HepG2 (cell line): Measurements from ENCODE around the gene TRAPPC5. TPM values are rescaled to one million over a fixed set of nuclear protein-coding genes. Genes with fewer than 3 reads are reported as not detected.

Experiments
- BRD4 ChIP-seq: sonication (generic); formaldehyde crosslinking; IDR thresholded peaks from 2 replicates; pipeline ENCODE4 v1.4.0; 2020; ENCODE audit warnings: missing genetic modification reagents
- DR1 ChIP-seq: sonication (generic); formaldehyde crosslinking; IDR thresholded peaks from 2 replicates; pipeline ENCODE4 v1.8.0; 2021; ENCODE audit warnings: mild to moderate bottlenecking, missing genetic modification reagents, inconsistent platforms
- ETV5 ChIP-seq: IDR thresholded peaks from 2 replicates; pipeline ENCODE4 v1.6.1; 2018; ENCODE audit warnings: missing biosample characterization, missing genetic modification reagents, inconsistent platforms, borderline replicate concordance
- HDAC6 ChIP-seq: fragments of 200-600 bp; sonication (generic); IDR thresholded peaks from 2 replicates; pipeline ENCODE4 v1.7.0; 2017; ENCODE audit warnings: mild to moderate bottlenecking, antibody characterized with exemption, low read length, low read depth
- HNRNPK ChIP-seq: fragments of 200-400 bp; formaldehyde crosslinking; IDR thresholded peaks from 2 replicates; pipeline ENCODE4 v1.6.1; 2018; ENCODE audit warnings: low read length, low read depth, moderate library complexity, mild to moderate bottlenecking; ENCODE audit not compliant: poor library complexity, severe bottlenecking
- IRF2 ChIP-seq: IDR thresholded peaks from 2 replicates; pipeline ENCODE4 v1.6.1; 2018; ENCODE audit warnings: missing genetic modification reagents, missing compliant biosample characterization
- SMAD1 ChIP-seq: sonication (generic); formaldehyde crosslinking; IDR thresholded peaks from 2 replicates; pipeline ENCODE4 v1.4.0; 2020; ENCODE audit warnings: missing genetic modification reagents, low read depth, mild to moderate bottlenecking, borderline replicate concordance
- SOX5 ChIP-seq: IDR thresholded peaks from 2 replicates; pipeline ENCODE4 v1.6.1; 2016; ENCODE audit warnings: borderline replicate concordance
- SP1 ChIP-seq, 2 experiments: fragments of 450-650 bp in 1 of 2; sonication (generic) in 1 of 2; formaldehyde crosslinking in 1 of 2; IDR thresholded peaks; 2 replicates each; pipeline versions ENCODE4 v1.4.0 to v1.6.1; 2016 to 2020; ENCODE audit warnings: missing genetic modification reagents in 1 of 2
- TBX2 ChIP-seq: sonication (generic); formaldehyde crosslinking; IDR thresholded peaks from 2 replicates; pipeline ENCODE4 v1.5.0; 2020; ENCODE audit warnings: missing genetic modification reagents, mild to moderate bottlenecking, borderline replicate concordance
- ZFP41 ChIP-seq: sonication (generic); formaldehyde crosslinking; IDR thresholded peaks from 2 replicates; pipeline ENCODE4 v1.4.0; 2020; ENCODE audit warnings: mild to moderate bottlenecking, missing genetic modification reagents, borderline replicate concordance
- ZNF12 ChIP-seq: sonication (generic); formaldehyde crosslinking; IDR thresholded peaks from 2 replicates; pipeline ENCODE4 v1.5.0; 2020; ENCODE audit warnings: missing genetic modification reagents
- ZNF274 ChIP-seq: sonication (generic); formaldehyde crosslinking; IDR thresholded peaks from 2 replicates; pipeline ENCODE4 v1.5.1; 2020; ENCODE audit warnings: mild to moderate bottlenecking, missing genetic modification reagents
- ZNF383 ChIP-seq: sonication (generic); formaldehyde crosslinking; IDR thresholded peaks from 2 replicates; pipeline ENCODE4 v1.4.0; 2020; ENCODE audit warnings: missing genetic modification reagents, mild to moderate bottlenecking, borderline replicate concordance
- ZNF546 ChIP-seq: sonication (generic); formaldehyde crosslinking; conservative IDR thresholded peaks from 2 replicates; pipeline ENCODE4 v1.8.1; 2023; ENCODE audit warnings: mild to moderate bottlenecking, missing genetic modification reagents
- ZNF557 ChIP-seq: sonication (generic); formaldehyde crosslinking; IDR thresholded peaks from 2 replicates; pipeline ENCODE4 v1.4.0; 2020; ENCODE audit warnings: missing genetic modification reagents
- ZNF878 ChIP-seq: sonication (generic); formaldehyde crosslinking; IDR thresholded peaks from 2 replicates; pipeline ENCODE4 v1.8.1; 2023; ENCODE audit warnings: mild to moderate bottlenecking, missing genetic modification reagents, moderate library complexity
- polyA plus RNA-seq, 8 experiments: library from polyadenylated mRNA; depleted of rRNA in 3 of 8; stranded (reverse) in 7 of 8; unstranded in 1 of 8; fragments of >200 nt; fragmentation: Illumina TruSeq in 4 of 8; extraction: Trizol in 4 of 8; gene quantifications; 2 replicates each; pipeline versions ENCODE4 v1.2.1 to v1.2.3, GENCODE V29; 2011 to 2016; ENCODE audit warnings: low read depth in 4 of 8, missing spikeins in 1 of 8, mixed read lengths in 1 of 8; ENCODE audit not compliant: insufficient read depth in 1 of 8
- total RNA-seq, 5 experiments: library from RNA; depleted of rRNA; stranded (reverse); fragments of >200 nt; fragmentation: Illumina TruSeq; extraction: Trizol; gene quantifications; 2 replicates each; pipeline ENCODE4 v1.2.3, GENCODE V29; 2016; ENCODE audit warnings: low read depth in 1 of 5
- TF ChIP-seq, protein P1 (sequence below): fragments of 450-650 bp; IDR thresholded peaks from 2 replicates; pipeline ENCODE4 v1.6.1; 2016
- TF ChIP-seq, protein P2 (sequence below): sonication (generic); formaldehyde crosslinking; IDR thresholded peaks from 2 replicates; pipeline ENCODE4 v1.9.0; 2021; ENCODE audit warnings: missing genetic modification reagents, mild to moderate bottlenecking, borderline replicate concordance
- TF ChIP-seq, protein P3 (sequence below): sonication (generic); formaldehyde crosslinking; conservative IDR thresholded peaks from 2 replicates; pipeline ENCODE4 v1.5.0; 2020; ENCODE audit warnings: missing genetic modification reagents
- TF ChIP-seq, protein P4 (sequence below): sonication (generic); formaldehyde crosslinking; IDR thresholded peaks from 2 replicates; pipeline ENCODE4 v1.8.1; 2023; ENCODE audit warnings: mild to moderate bottlenecking, moderate library complexity, missing genetic modification reagents
- TF ChIP-seq, protein P5 (sequence below): sonication (generic); formaldehyde crosslinking; IDR thresholded peaks from 2 replicates; pipeline ENCODE4 v1.8.1; 2023; ENCODE audit warnings: mild to moderate bottlenecking, inconsistent platforms, moderate library complexity, missing genetic modification reagents, borderline replicate concordance

The TRAPPC5 gene
- total and polyA plus RNA-seq, 2 of the 13 experiments (the other 11 are each of a cell fraction or from before 2014, with no cell fraction given): 38.5 to 78.7 TPM

DNA sequence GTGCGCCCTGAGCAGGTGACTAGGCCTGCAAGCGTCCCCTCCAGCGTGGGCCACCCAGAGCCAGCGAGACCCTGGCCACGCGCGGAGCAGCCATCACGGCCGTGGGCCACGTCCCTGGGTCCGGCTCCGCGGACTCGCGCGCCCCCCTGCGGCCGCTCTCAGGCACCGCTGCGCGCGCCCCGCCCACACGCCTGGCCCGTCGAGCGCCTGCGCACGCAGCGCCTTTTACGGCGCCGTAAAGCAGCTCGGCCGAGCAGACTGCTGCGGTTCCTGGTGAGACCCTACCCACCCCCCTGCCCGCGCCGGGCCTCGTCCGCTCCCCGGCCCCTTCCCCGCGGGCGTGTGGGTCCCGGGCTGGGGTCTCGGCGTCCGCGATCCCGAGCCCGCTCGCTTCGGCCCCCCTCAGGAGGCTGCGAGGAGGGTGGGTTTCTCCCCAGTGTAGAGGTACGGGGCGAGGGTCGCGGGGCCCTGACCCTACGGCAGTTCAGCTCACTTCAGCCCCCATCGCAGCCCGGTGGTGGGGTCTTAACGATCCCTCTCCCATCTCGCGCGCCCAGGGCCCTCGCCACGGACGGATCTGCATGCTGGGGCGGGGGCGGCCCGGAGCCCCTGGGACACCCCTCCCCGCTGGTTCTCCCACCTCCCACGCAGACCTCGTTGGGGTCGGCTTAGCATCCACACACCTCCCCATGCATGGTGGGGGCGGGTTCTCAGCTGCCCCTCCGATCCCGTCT is at the start of gene TRAPPC5 (continued):
- TF ChIP-seq ZFP41 (CRISPR knock-in tag) (no peak), ZNF546 (CRISPR knock-in tag) (0 out of 2 replicates have a peak, but pooled peaks have one; percentile 44), ETV5 (CRISPR knock-in tag) (0 out of 2 replicates have a peak, but pooled peaks have one; percentile 15), HNRNPK (no peak), ZNF878 (CRISPR knock-in tag) (no peak), DR1 (CRISPR knock-in tag) (no peak), HDAC6 (no peak), BRD4 (0 out of 2 replicates have a peak, but pooled peaks have one; percentile 35), IRF2 (CRISPR knock-in tag) (no peak), ZNF274 (CRISPR knock-in tag) (peak; percentile 87), SP1 (IDR thresholded peaks at IDR 0.05) (no peak), SP1 (CRISPR knock-in tag; IDR thresholded peaks at IDR 0.05) (peak; percentile 85), ZNF12 (CRISPR knock-in tag) (no peak), ZNF557 (CRISPR knock-in tag) (no peak), SOX5 (CRISPR knock-in tag) (no peak; the same call in 1 of the 2 replicates), SMAD1 (peak; percentile 63; the same call in 1 of the 2 replicates), TBX2 (CRISPR knock-in tag) (peak; percentile 36; the same call in 1 of the 2 replicates), ZNF383 (no peak)
- TF ChIP-seq, protein P1, sequence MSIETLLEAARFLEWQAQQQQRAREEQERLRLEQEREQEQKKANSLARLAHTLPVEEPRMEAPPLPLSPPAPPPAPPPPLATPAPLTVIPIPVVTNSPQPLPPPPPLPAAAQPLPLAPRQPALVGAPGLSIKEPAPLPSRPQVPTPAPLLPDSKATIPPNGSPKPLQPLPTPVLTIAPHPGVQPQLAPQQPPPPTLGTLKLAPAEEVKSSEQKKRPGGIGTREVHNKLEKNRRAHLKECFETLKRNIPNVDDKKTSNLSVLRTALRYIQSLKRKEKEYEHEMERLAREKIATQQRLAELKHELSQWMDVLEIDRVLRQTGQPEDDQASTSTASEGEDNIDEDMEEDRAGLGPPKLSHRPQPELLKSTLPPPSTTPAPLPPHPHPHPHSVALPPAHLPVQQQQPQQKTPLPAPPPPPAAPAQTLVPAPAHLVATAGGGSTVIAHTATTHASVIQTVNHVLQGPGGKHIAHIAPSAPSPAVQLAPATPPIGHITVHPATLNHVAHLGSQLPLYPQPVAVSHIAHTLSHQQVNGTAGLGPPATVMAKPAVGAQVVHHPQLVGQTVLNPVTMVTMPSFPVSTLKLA: no peak
- TF ChIP-seq, protein P2, sequence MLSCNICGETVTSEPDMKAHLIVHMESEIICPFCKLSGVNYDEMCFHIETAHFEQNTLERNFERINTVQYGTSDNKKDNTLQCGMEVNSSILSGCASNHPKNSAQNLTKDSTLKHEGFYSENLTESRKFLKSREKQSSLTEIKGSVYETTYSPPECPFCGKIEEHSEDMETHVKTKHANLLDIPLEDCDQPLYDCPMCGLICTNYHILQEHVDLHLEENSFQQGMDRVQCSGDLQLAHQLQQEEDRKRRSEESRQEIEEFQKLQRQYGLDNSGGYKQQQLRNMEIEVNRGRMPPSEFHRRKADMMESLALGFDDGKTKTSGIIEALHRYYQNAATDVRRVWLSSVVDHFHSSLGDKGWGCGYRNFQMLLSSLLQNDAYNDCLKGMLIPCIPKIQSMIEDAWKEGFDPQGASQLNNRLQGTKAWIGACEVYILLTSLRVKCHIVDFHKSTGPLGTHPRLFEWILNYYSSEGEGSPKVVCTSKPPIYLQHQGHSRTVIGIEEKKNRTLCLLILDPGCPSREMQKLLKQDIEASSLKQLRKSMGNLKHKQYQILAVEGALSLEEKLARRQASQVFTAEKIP: no peak
- TF ChIP-seq, protein P3, sequence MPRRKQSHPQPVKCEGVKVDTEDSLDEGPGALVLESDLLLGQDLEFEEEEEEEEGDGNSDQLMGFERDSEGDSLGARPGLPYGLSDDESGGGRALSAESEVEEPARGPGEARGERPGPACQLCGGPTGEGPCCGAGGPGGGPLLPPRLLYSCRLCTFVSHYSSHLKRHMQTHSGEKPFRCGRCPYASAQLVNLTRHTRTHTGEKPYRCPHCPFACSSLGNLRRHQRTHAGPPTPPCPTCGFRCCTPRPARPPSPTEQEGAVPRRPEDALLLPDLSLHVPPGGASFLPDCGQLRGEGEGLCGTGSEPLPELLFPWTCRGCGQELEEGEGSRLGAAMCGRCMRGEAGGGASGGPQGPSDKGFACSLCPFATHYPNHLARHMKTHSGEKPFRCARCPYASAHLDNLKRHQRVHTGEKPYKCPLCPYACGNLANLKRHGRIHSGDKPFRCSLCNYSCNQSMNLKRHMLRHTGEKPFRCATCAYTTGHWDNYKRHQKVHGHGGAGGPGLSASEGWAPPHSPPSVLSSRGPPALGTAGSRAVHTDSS (CRISPR knock-in tag): peak; percentile 82; the same call in 1 of the 2 replicates
- TF ChIP-seq, protein P4, sequence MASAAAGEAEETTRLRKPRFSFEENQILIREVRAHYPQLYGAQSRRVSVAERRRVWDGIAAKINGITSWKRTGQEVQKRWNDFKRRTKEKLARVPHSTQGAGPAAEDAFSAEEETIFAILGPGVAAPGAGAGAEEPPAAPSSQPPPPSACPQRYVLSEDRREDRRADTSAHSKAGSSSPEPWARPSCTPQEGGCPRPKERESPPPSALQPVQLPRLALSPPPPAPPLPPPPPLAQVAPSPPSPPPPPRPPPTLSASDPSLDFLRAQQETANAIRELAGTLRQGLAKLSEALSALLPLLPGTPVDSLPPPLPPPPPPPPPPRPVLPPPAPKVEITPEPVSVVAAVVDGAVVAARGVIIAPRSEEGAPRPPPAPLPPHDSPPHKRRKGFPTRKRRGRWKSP (CRISPR knock-in tag): 0 out of 2 replicates have a peak, but pooled peaks have one; percentile 12
- TF ChIP-seq, protein P5, sequence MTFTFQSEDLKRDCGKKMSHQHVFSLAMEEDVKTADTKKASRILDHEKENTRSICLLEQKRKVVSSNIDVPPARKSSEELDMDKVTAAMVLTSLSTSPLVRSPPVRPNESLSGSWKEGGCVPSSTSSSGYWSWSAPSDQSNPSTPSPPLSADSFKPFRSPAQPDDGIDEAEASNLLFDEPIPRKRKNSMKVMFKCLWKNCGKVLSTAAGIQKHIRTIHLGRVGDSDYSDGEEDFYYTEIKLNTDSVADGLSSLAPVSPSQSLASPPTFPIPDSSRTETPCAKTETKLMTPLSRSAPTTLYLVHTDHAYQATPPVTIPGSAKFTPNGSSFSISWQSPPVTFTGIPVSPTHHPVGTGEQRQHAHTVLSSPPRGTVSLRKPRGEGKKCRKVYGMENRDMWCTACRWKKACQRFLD (CRISPR knock-in tag): peak; percentile 68; the same call in 1 of the 2 replicates
